Measurements from ENCODE around the gene CLNK.

The CLNK gene

DNA sequence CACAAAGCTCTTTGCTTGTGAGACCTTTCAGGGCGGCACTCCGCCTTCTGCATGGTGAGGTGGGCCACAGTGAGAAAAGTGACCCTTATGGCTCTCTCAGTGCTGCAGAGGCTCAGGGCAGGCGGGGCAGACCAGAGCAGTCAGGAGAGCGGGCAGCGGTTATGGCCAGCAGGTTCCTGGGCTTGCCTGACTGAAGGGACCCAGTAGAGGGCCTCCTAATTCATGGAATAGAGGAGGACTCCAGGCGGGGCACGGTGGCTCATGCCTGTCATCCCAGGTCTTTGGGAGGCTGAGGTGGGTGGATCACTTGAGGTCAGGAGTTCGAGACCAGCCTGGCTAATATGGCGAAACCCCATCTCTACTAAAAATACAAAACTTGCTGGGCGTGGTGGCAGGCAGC, 91.4 kb downstream of the CLNK start:
- H3K27ac ChIP-seq (ENCODE audit: low read depth, low read length): no peak overlapping the region
- H3K36me3 ChIP-seq (ENCODE audit: control insufficient read depth, low read length): no peaks in the 10 kb centered on the region
- H3K27me3 ChIP-seq (ENCODE audit: control insufficient read depth, low read length): no peaks in the 10 kb centered on the region
- H3K79me2 ChIP-seq (ENCODE audit: control insufficient read depth, low read length): no peaks in the 10 kb centered on the region
- no peaks in the 10 kb centered on the region for H4K20me1 ChIP-seq (ENCODE audit: control insufficient read depth, insufficient read depth, low read depth, low read length)
- no peak overlapping the region for H3K4me3 ChIP-seq (ENCODE audit: low read length)
- no peak overlapping the region for H3K4me2 ChIP-seq (ENCODE audit: low read length)
- no peaks in the 10 kb centered on the region for H3K4me1 ChIP-seq (ENCODE audit: control insufficient read depth, low read length)
- H3K9me2 ChIP-seq (replicated peaks; ENCODE audit: control insufficient read depth, low read length): no peaks in the 10 kb centered on the region
- no peak for TF ChIP-seq EZH2phosphoT487 (IDR thresholded peaks at IDR 0.05; ENCODE audit: borderline replicate concordance, low read length)
- H3K9me3 ChIP-seq (ENCODE audit: control insufficient read depth, insufficient read depth, low read length): no peaks in the 10 kb centered on the region
- no peaks in the 10 kb centered on the region for H3F3A ChIP-seq (ENCODE audit: control insufficient read depth, insufficient read depth)

DNA sequence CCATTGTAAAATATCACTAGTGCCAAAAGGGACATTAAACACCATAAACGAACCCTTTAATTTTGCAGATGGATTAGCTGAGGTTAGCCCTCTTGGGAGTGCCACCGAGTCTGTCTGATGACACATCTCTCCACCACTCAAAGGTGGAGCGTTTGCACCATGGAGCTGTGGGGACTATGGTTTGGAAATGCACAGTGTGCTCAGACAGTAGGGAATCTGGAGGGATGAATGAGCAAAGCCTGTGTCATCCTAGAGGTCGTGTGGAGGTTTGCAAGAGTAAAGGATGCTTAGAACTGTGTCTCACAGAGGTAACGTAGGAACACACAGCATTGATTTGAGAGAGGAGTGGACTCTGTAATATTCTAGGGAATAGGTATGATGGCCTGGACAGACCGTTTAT, 93.7 kb downstream of the CLNK start:
- Histone ChIP-seq H3F3A (ENCODE audit: control insufficient read depth, insufficient read depth) (no peaks in the 10 kb centered on the region), H3K79me2 (ENCODE audit: control insufficient read depth, low read length) (no peaks in the 10 kb centered on the region), H3K4me1 (ENCODE audit: control insufficient read depth, low read length) (no peaks in the 10 kb centered on the region), H3K36me3 (ENCODE audit: control insufficient read depth, low read length) (no peaks in the 10 kb centered on the region), H3K27ac (ENCODE audit: low read depth, low read length) (no peak overlapping the region), H4K20me1 (ENCODE audit: control insufficient read depth, insufficient read depth, low read depth, low read length) (no peaks in the 10 kb centered on the region), H3K9me3 (ENCODE audit: control insufficient read depth, insufficient read depth, low read length) (no peaks in the 10 kb centered on the region), H3K4me2 (ENCODE audit: low read length) (no peak overlapping the region), H3K9me2 (replicated peaks; ENCODE audit: control insufficient read depth, low read length) (no peaks in the 10 kb centered on the region), H3K4me3 (ENCODE audit: low read length) (no peak overlapping the region), H3K27me3 (ENCODE audit: control insufficient read depth, low read length) (no peaks in the 10 kb centered on the region)
- no peak for TF ChIP-seq EZH2phosphoT487 (IDR thresholded peaks at IDR 0.05; ENCODE audit: borderline replicate concordance, low read length)
- TF ChIP-seq, protein P1, sequence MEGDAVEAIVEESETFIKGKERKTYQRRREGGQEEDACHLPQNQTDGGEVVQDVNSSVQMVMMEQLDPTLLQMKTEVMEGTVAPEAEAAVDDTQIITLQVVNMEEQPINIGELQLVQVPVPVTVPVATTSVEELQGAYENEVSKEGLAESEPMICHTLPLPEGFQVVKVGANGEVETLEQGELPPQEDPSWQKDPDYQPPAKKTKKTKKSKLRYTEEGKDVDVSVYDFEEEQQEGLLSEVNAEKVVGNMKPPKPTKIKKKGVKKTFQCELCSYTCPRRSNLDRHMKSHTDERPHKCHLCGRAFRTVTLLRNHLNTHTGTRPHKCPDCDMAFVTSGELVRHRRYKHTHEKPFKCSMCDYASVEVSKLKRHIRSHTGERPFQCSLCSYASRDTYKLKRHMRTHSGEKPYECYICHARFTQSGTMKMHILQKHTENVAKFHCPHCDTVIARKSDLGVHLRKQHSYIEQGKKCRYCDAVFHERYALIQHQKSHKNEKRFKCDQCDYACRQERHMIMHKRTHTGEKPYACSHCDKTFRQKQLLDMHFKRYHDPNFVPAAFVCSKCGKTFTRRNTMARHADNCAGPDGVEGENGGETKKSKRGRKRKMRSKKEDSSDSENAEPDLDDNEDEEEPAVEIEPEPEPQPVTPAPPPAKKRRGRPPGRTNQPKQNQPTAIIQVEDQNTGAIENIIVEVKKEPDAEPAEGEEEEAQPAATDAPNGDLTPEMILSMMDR (IDR thresholded peaks at IDR 0.05; ENCODE audit: low read depth, low read length, poor library complexity, severe bottlenecking): no peak

DNA sequence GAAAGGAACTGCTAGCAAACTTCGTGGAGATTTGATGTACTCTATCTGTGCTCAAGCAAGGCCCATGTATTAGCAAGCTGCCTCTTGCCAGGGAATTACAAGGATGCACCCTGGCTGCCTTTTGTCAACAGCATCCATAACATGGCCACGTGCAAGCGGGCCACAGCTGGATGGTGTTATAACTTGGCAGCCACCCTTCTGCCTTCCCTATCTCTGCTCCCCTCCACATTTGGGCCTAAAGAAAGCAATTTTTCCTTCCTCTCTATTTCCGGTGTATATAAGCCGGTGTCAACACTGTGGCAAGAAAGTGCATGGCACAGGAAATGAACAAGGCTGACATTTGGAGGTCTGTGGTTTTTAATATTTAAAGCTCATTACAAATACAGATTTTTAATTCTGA, 94.8 kb downstream of the CLNK start:
- TF ChIP-seq, protein P1 (IDR thresholded peaks at IDR 0.05; ENCODE audit: low read depth, low read length, poor library complexity, severe bottlenecking): no peak
- no peak for TF ChIP-seq EZH2phosphoT487 (IDR thresholded peaks at IDR 0.05; ENCODE audit: borderline replicate concordance, low read length)

DNA sequence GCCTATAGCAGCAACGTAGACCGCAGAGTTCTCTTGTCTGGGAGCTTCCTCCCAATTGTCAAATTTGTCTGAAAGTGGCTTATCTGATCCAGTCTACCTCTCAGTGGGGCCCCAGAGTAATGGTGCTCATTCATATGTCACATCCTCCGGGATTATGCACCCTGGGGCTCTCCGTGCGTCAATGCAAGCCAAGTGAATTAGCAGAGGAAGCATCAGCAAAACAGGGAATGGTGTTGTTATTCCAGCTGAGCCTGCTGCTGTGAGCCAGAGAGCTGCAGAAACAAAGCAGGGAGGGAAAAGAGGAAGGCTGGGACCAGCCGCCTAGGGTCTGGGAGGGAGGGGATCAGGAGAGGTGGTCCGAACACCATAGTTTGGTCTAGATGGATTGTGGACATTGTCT, 95.2 kb downstream of the CLNK start:
- TF ChIP-seq, protein P1 (IDR thresholded peaks at IDR 0.05; ENCODE audit: low read depth, low read length, poor library complexity, severe bottlenecking): no peak
- TF ChIP-seq EZH2phosphoT487 (IDR thresholded peaks at IDR 0.05; ENCODE audit: borderline replicate concordance, low read length): no peak
- H3K4me3 ChIP-seq (ENCODE audit: low read length): no peak overlapping the region
- H4K20me1 ChIP-seq (ENCODE audit: control insufficient read depth, insufficient read depth, low read depth, low read length): no peaks in the 10 kb centered on the region
- H3K27ac ChIP-seq (ENCODE audit: low read depth, low read length): no peak overlapping the region
- H3K79me2 ChIP-seq (ENCODE audit: control insufficient read depth, low read length): no peaks in the 10 kb centered on the region
- no peaks in the 10 kb centered on the region for H3K9me3 ChIP-seq (ENCODE audit: control insufficient read depth, insufficient read depth, low read length)
- H3K27me3 ChIP-seq (ENCODE audit: control insufficient read depth, low read length): no peaks in the 10 kb centered on the region
- no peak overlapping the region for H3K4me2 ChIP-seq (ENCODE audit: low read length)
- H3K36me3 ChIP-seq (ENCODE audit: control insufficient read depth, low read length): no peaks in the 10 kb centered on the region
- H3K9me2 ChIP-seq (replicated peaks; ENCODE audit: control insufficient read depth, low read length): no peaks in the 10 kb centered on the region
- no peaks in the 10 kb centered on the region for H3K4me1 ChIP-seq (ENCODE audit: control insufficient read depth, low read length)
- H3F3A ChIP-seq (ENCODE audit: control insufficient read depth, insufficient read depth): no peaks in the 10 kb centered on the region

More for the DNA sequence above, 94.8 kb downstream of the CLNK start:
- Histone ChIP-seq H3K9me2 (replicated peaks; ENCODE audit: control insufficient read depth, low read length) (no peaks in the 10 kb centered on the region), H3K79me2 (ENCODE audit: control insufficient read depth, low read length) (no peaks in the 10 kb centered on the region), H3K27ac (ENCODE audit: low read depth, low read length) (no peak overlapping the region), H3K4me3 (ENCODE audit: low read length) (no peak overlapping the region), H3K27me3 (ENCODE audit: control insufficient read depth, low read length) (no peaks in the 10 kb centered on the region), H3K4me1 (ENCODE audit: control insufficient read depth, low read length) (no peaks in the 10 kb centered on the region), H3K9me3 (ENCODE audit: control insufficient read depth, insufficient read depth, low read length) (no peaks in the 10 kb centered on the region), H4K20me1 (ENCODE audit: control insufficient read depth, insufficient read depth, low read depth, low read length) (no peaks in the 10 kb centered on the region), H3K4me2 (ENCODE audit: low read length) (no peak overlapping the region), H3K36me3 (ENCODE audit: control insufficient read depth, low read length) (no peaks in the 10 kb centered on the region), H3F3A (ENCODE audit: control insufficient read depth, insufficient read depth) (no peaks in the 10 kb centered on the region)

Measured in DOHH2 (cell line).